ENCODE data around the gene IER5L. TPM values are rescaled to one million over a fixed set of nuclear protein-coding genes. Genes with fewer than 3 reads are reported as not detected.
A peak's percentile ranks its signal among the peaks of the same experiment; 100 is the strongest.

The IER5L gene
- total and polyA plus RNA-seq, 9 of the 15 experiments (the other 6 are each of a cell fraction or from before 2014, with no cell fraction given) = 0.14 to 11.9 (median 0.52) TPM

GRCh38 chr9:129177791-129178567 is at the start of gene IER5L (continued):
- TF ChIP-seq CBFA2T3 (IDR thresholded peaks at IDR 0.05) (no peak), SETDB1 (IDR thresholded peaks at IDR 0.05; ENCODE audit: low read length) (no peak), NR2F6 (CRISPR knock-in tag; IDR thresholded peaks at IDR 0.05) (0 out of 2 replicates have a peak, but pooled peaks have one; percentile 45), ATF1 (CRISPR knock-in tag; IDR thresholded peaks at IDR 0.05) (no peak), ATF1 (tag; IDR thresholded peaks at IDR 0.05) (peak; percentile 50; the same call in 1 of the 2 replicates), FOXK1 (CRISPR knock-in tag; IDR thresholded peaks at IDR 0.05; ENCODE audit: borderline replicate concordance) (no peak), ZNF551 (CRISPR knock-in tag; IDR thresholded peaks at IDR 0.05) (no peak), CXXC5 (CRISPR knock-in tag; IDR thresholded peaks at IDR 0.05) (peak; percentile 65), ESRRB (CRISPR knock-in tag; IDR thresholded peaks at IDR 0.05; ENCODE audit: borderline replicate concordance) (no peak), DPF2 (IDR thresholded peaks at IDR 0.05) (no peak), ZNF134 (CRISPR knock-in tag; conservative IDR thresholded peaks at IDR 0.05) (no peak), WHSC1 (IDR thresholded peaks at IDR 0.05; ENCODE audit: low read length) (no peak), TEAD1 (CRISPR knock-in tag; IDR thresholded peaks at IDR 0.05) (peak in 1 of 2 experiments; percentile 41; a peak in 1 of 4 replicates), ZNF232 (CRISPR knock-in tag; IDR thresholded peaks at IDR 0.05) (no peak), ATF7 (IDR thresholded peaks at IDR 0.05) (peak; percentile 52), ZNF77 (CRISPR knock-in tag; IDR thresholded peaks at IDR 0.05) (no peak), PHF20 (IDR thresholded peaks at IDR 0.05; ENCODE audit: partially characterized antibody) (peak; percentile 53), ZNF695 (CRISPR knock-in tag; IDR thresholded peaks at IDR 0.05) (no peak), ZNF444 (CRISPR knock-in tag; IDR thresholded peaks at IDR 0.05) (no peak), ZFP1 (CRISPR knock-in tag; IDR thresholded peaks at IDR 0.05) (no peak), SREBF2 (CRISPR knock-in tag; IDR thresholded peaks at IDR 0.05) (no peak), ZNF561 (CRISPR knock-in tag; conservative IDR thresholded peaks at IDR 0.05) (no peak), CUX1 (CRISPR knock-in tag; IDR thresholded peaks at IDR 0.05) (no peak), ZC3H8 (IDR thresholded peaks at IDR 0.05) (no peak), POLR2H (tag; IDR thresholded peaks at IDR 0.05; ENCODE audit: low read depth) (no peak), CREB3L1 (IDR thresholded peaks at IDR 0.05; ENCODE audit: borderline replicate concordance, low read depth) (peak; percentile 30; the same call in 1 of the 2 replicates)

All from K562 (cell line).